Fibroblast of villous mesenchyme (primary cell): Measurements from ENCODE around the gene IQCH. TPM values are rescaled to one million over a fixed set of nuclear protein-coding genes. Genes with fewer than 3 reads are reported as not detected.

Source experiments
- DNase-seq: peaks from one replicate; pipeline ENCODE4 v3.0.0-alpha.2; 2010; ENCODE audit warnings: low read depth
- H3K4me3 ChIP-seq: 2 replicates; pipeline ENCODE4 v1.5.1; 2011; ENCODE audit warnings: low read depth, mild to moderate bottlenecking, low read length
- CTCF ChIP-seq: IDR thresholded peaks from 2 replicates; pipeline ENCODE4 v1.5.1; 2012; ENCODE audit warnings: low read depth, mild to moderate bottlenecking, low read length; ENCODE audit not compliant: insufficient read depth
- total RNA-seq: library from RNA; depleted of rRNA; stranded (reverse); fragments of >200 nt; gene quantifications from 2 replicates; pipeline ENCODE4 v1.2.3, GENCODE V29; 2012

IQCH gene
- total RNA-seq, 1 donor, result 4.7 TPM

- TF ChIP-seq CTCF, result no peak
- no peak for DNase-seq
Observed at GRCh38 chr15:67307889-67308597, 53.5 kb downstream of the IQCH start.

DNA sequence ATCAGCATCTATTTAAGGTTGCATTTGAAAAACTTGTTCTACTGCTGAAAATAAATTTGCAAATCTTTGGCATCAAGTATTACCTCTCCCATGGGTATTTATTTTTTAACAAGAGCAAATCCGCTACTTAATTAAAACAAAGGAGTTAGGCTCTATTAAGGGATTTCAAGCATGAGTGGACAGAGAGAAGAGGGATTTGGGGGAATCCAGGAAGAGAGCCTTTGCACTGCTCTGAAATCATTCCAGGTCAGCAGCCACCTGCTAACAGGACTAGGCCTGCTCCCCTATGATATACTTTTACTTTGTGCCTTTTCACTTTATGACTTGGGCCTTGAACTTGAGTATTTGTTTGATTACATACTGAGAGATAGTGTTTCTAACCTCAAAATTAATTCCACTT is 57.1 kb downstream of the IQCH start:
- TF ChIP-seq CTCF, result no peak
- H3K4me3 ChIP-seq, result no peak overlapping the region
- no peak for DNase-seq

More at GRCh38 chr15:67307889-67308597, 53.5 kb downstream of the IQCH start:
- H3K4me3 ChIP-seq, result no peak overlapping the region

- no peak overlapping the region for H3K4me3 ChIP-seq
- no peak for TF ChIP-seq CTCF
- DNase-seq, result no peak
Observed at GRCh38 chr15:67319961-67320360, 65.4 kb downstream of the IQCH start.

- no peak for TF ChIP-seq CTCF
- no peak overlapping the region for H3K4me3 ChIP-seq
- DNase-seq, result no peak
Observed at GRCh38 chr15:67321352-67321751, 66.8 kb downstream of the IQCH start.

DNA sequence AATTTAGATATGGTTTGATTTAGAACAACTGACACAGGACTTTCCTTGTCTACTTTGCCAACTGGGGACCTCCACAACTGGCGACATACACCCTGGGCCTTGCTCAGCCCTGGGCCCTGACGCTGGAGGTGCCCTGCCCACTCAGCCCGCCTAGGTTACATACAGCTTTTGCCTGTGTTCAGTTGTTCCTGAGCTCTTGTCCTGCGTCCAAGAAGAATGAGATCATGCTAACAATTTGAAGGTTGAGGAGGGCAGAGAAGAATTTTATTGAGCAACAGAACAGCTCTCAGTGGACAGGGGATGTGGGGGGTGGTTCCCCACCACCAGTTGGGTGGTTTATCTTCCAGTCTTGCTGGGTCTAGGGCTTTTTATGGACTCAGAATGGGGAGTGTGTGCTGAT is 67.9 kb downstream of the IQCH start:
- no peak for TF ChIP-seq CTCF
- no peak for DNase-seq
- H3K4me3 ChIP-seq, result no peak overlapping the region

- no peak for TF ChIP-seq CTCF
- no peak overlapping the region for H3K4me3 ChIP-seq
- DNase-seq, result no peak
Observed at GRCh38 chr15:67327312-67327711, 72.7 kb downstream of the IQCH start.

- H3K4me3 ChIP-seq, result no peak overlapping the region
- TF ChIP-seq CTCF, result no peak
- no peak for DNase-seq
Observed at GRCh38 chr15:67327737-67328136, 73.2 kb downstream of the IQCH start.
